ENCODE measurements around the gene KIAA1671. TPM values are rescaled to one million over a fixed set of nuclear protein-coding genes. Genes with fewer than 3 reads are reported as not detected.

Gene KIAA1671
- total RNA-seq, 1 donor from 2014 or later = 17.6 TPM

- peaks cover 7% of the 10 kb centered on the region for H3K27me3 Mint-ChIP-seq (ENCODE audit: insufficient read depth)
- no peak overlapping the region for H3K4me3 Mint-ChIP-seq
- H3K9me3 Mint-ChIP-seq = no peaks in the 10 kb centered on the region
- DNase-seq (ENCODE audit: low spot score) = no peak
- intact Hi-C loops (cut with micrococcal nuclease) = no loop called here
- H3K27ac Mint-ChIP-seq = no peak overlapping the region
- no peaks in the 10 kb centered on the region for H3K4me1 Mint-ChIP-seq (ENCODE audit: low read depth)
- no peaks in the 10 kb centered on the region for H3K36me3 Mint-ChIP-seq (ENCODE audit: low read depth)
These were observed 10.2 kb upstream of the KIAA1671 start for GRCh38 chr22:24942301-24942700.

GRCh38 chr22:24944217-24944937 lies 8.1 kb upstream of the KIAA1671 start:
- H3K4me1 Mint-ChIP-seq (ENCODE audit: low read depth) = peaks cover under 1% of the 10 kb centered on the region
- H3K27me3 Mint-ChIP-seq (ENCODE audit: insufficient read depth) = peaks cover 15% of the 10 kb centered on the region
- no peaks in the 10 kb centered on the region for H3K9me3 Mint-ChIP-seq
- DNase-seq (ENCODE audit: low spot score) = no peak
- H3K36me3 Mint-ChIP-seq (ENCODE audit: low read depth) = no peaks in the 10 kb centered on the region
- intact Hi-C loops (cut with micrococcal nuclease) = no loop called here
- no peak overlapping the region for H3K27ac Mint-ChIP-seq
- H3K4me3 Mint-ChIP-seq = no peak overlapping the region

- peaks cover 20% of the 10 kb centered on the region for H3K27me3 Mint-ChIP-seq (ENCODE audit: insufficient read depth)
- no peaks in the 10 kb centered on the region for H3K36me3 Mint-ChIP-seq (ENCODE audit: low read depth)
- no peaks in the 10 kb centered on the region for H3K9me3 Mint-ChIP-seq
- intact Hi-C loops (cut with micrococcal nuclease) = no loop called here
- H3K4me3 Mint-ChIP-seq = no peak overlapping the region
- H3K27ac Mint-ChIP-seq = no peak overlapping the region
- DNase-seq (ENCODE audit: low spot score) = no peak
- peaks cover 11% of the 10 kb centered on the region for H3K4me1 Mint-ChIP-seq (ENCODE audit: low read depth)
These were observed 7.1 kb upstream of the KIAA1671 start for GRCh38 chr22:24945430-24945829.

DNA sequence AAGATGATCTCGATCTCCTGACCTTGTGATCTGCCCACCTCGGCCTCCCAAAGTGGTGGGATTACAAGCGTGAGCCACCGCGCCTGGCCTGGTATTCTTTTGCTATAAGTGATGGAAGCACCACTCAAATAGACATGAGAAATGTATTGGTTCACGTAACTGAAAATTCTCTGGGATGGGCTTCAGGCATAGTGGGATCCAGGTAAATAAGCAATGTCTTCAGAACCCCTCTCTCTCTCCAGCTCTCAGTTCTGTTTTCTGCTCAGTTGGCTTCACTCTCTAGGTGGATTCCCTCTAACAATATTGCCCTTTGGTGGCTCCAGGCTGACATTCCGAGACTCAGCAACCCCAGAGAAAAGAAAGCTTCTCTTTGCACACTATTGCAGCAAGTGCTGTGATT lies 5.1 kb upstream of the KIAA1671 start:
- Mint-ChIP-seq H3K27me3 (ENCODE audit: insufficient read depth) (peaks cover 25% of the 10 kb centered on the region), H3K36me3 (ENCODE audit: low read depth) (no peaks in the 10 kb centered on the region), H3K9me3 (no peaks in the 10 kb centered on the region), H3K4me3 (no peak overlapping the region), H3K27ac (no peak overlapping the region), H3K4me1 (ENCODE audit: low read depth) (peaks cover 23% of the 10 kb centered on the region)
- no peak for DNase-seq (ENCODE audit: low spot score)
- intact Hi-C loops (cut with micrococcal nuclease) = no loop called here

- peaks cover 23% of the 10 kb centered on the region for H3K4me1 Mint-ChIP-seq (ENCODE audit: low read depth)
- DNase-seq (ENCODE audit: low spot score) = no peak
- intact Hi-C loops (cut with micrococcal nuclease) = no loop called here
- H3K27me3 Mint-ChIP-seq (ENCODE audit: insufficient read depth) = peaks cover 27% of the 10 kb centered on the region
- H3K27ac Mint-ChIP-seq = no peak overlapping the region
- no peaks in the 10 kb centered on the region for H3K9me3 Mint-ChIP-seq
- H3K4me3 Mint-ChIP-seq = no peak overlapping the region
- no peaks in the 10 kb centered on the region for H3K36me3 Mint-ChIP-seq (ENCODE audit: low read depth)
These were observed 4.6 kb upstream of the KIAA1671 start for GRCh38 chr22:24947881-24948280.

DNA sequence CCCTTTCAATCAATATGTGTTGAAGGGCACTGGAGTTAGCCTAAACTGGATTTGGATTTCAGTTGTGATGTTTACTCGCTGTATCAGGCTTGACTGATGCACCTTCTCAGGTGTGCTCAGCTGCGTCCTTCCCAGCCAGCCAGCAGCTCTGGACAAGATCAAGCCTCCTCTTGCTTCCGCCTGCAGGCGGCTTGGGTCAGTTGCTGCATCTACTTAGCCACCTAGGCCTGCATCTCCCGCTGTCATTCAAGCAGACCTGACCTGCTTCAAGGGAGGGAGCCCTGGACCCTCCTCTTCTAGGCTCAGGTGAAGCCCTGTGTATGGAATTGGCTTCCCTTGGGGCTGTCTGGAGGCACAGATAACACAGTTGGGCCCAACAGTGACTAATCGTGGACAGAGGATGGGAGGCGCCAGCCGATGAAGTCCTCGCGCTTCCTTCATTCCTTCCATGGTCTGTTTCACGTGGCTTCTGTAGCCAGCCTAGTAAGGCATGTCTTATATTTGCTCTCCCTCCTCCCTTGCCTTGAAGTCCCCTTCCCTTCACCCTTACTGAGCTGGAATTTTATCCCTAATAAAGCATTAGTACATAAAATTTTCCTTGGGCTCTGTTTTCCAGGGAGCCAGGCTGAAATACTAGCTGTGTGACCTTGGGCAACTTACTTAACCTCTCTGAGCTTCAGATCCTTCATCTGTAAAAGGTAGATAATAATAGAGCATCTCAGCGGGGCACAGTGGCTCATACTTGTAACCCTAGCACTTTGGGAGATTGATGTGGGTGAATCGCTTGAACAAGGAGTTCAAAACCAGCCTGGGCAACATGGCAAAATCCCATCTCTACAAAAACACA lies 3.9 kb upstream of the KIAA1671 start:
- Mint-ChIP-seq H3K4me1 (ENCODE audit: low read depth) (peaks cover 23% of the 10 kb centered on the region), H3K36me3 (ENCODE audit: low read depth) (no peaks in the 10 kb centered on the region), H3K27ac (no peak overlapping the region), H3K4me3 (no peak overlapping the region), H3K27me3 (ENCODE audit: insufficient read depth) (peaks cover 30% of the 10 kb centered on the region), H3K9me3 (no peaks in the 10 kb centered on the region)
- DNase-seq (ENCODE audit: low spot score) = no peak
- intact Hi-C loops (cut with micrococcal nuclease) = no loop called here

GRCh38 chr22:24950272-24950902 lies 2.1 kb upstream of the KIAA1671 start:
- no peak for DNase-seq (ENCODE audit: low spot score)
- Mint-ChIP-seq H3K27ac (no peak overlapping the region), H3K9me3 (no peaks in the 10 kb centered on the region), H3K4me3 (peak overlapping the region; percentile 5), H3K4me1 (ENCODE audit: low read depth) (peaks cover 31% of the 10 kb centered on the region), H3K36me3 (ENCODE audit: low read depth) (no peaks in the 10 kb centered on the region), H3K27me3 (ENCODE audit: insufficient read depth) (peaks cover 46% of the 10 kb centered on the region)
- intact Hi-C loops (cut with micrococcal nuclease) = no loop called here

- Mint-ChIP-seq H3K36me3 (ENCODE audit: low read depth) (no peaks in the 10 kb centered on the region), H3K9me3 (no peaks in the 10 kb centered on the region), H3K4me1 (ENCODE audit: low read depth) (peaks cover 31% of the 10 kb centered on the region), H3K27me3 (ENCODE audit: insufficient read depth) (peaks cover 46% of the 10 kb centered on the region), H3K27ac (no peak overlapping the region), H3K4me3 (peak overlapping the region; percentile 76)
- intact Hi-C loops (cut with micrococcal nuclease) = loop anchor here (1.0 to 2.0 kb wide), 4 partner anchors 41 to 104 kb away; no protein-coding TSS in a partner anchor
- peak; percentile 5 for DNase-seq (ENCODE audit: low spot score)
These were observed 394 bp downstream of the KIAA1671 start for GRCh38 chr22:24952837-24953383.

DNA sequence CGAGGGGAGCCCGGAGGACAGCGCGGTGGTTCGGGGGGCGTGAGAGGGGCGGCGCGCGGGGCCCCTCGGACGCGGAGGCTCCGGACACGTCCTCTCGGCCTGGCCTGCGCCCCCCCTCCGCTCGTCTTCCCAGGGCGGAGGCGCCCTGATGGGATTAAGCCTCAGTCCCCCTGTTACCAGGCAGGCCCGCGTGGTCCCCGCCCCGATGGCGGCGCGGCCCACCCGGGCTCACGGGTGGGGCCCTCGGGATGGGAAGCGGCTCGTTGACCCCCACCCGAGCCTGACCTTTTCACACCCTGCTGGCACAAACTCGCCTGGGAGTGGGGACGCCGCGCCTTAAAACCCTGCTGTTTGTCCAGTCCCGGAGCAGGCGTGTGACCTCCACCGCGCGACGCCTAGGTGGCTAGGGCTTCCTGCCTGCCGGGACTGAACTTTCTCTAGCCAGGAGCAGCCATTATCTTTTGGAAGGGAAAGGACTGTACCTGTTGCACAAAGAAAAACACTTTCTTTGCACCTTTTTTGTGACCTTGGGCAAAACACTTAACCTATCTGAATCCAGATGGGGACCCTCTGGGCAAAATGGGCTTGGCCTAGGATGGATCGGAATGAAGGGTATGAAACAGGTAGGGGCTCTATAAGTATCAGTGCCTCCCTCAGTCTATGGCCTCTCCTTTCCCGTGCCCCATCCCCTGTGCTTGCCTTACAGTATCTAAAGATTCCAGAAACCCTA lies 1.0 kb downstream of the KIAA1671 start:
- peaks cover 31% of the 10 kb centered on the region for H3K4me1 Mint-ChIP-seq (ENCODE audit: low read depth)
- H3K27me3 Mint-ChIP-seq (ENCODE audit: insufficient read depth) = peaks cover 48% of the 10 kb centered on the region
- intact Hi-C loops (cut with micrococcal nuclease) = loop anchor here (2.0 kb wide), 1 partner anchor 103 kb away; no protein-coding TSS in a partner anchor
- H3K4me3 Mint-ChIP-seq = peak overlapping the region; percentile 76
- H3K27ac Mint-ChIP-seq = no peak overlapping the region
- no peak for DNase-seq (ENCODE audit: low spot score)
- no peaks in the 10 kb centered on the region for H3K9me3 Mint-ChIP-seq
- H3K36me3 Mint-ChIP-seq (ENCODE audit: low read depth) = no peaks in the 10 kb centered on the region

- DNase-seq (ENCODE audit: low spot score) = no peak
- intact Hi-C loops (cut with micrococcal nuclease) = no loop called here
- no peaks in the 10 kb centered on the region for H3K36me3 Mint-ChIP-seq (ENCODE audit: low read depth)
- H3K27ac Mint-ChIP-seq = no peak overlapping the region
- H3K27me3 Mint-ChIP-seq (ENCODE audit: insufficient read depth) = peaks cover 45% of the 10 kb centered on the region
- H3K9me3 Mint-ChIP-seq = no peaks in the 10 kb centered on the region
- peaks cover 31% of the 10 kb centered on the region for H3K4me1 Mint-ChIP-seq (ENCODE audit: low read depth)
- peak overlapping the region; percentile 69 for H3K4me3 Mint-ChIP-seq
These were observed 1.6 kb downstream of the KIAA1671 start for GRCh38 chr22:24954114-24954463.

- peaks cover 48% of the 10 kb centered on the region for H3K27me3 Mint-ChIP-seq (ENCODE audit: insufficient read depth)
- H3K9me3 Mint-ChIP-seq = no peaks in the 10 kb centered on the region
- H3K4me3 Mint-ChIP-seq = no peak overlapping the region
- peaks cover 25% of the 10 kb centered on the region for H3K4me1 Mint-ChIP-seq (ENCODE audit: low read depth)
- no peak for DNase-seq (ENCODE audit: low spot score)
- H3K36me3 Mint-ChIP-seq (ENCODE audit: low read depth) = no peaks in the 10 kb centered on the region
- intact Hi-C loops (cut with micrococcal nuclease) = no loop called here
- no peak overlapping the region for H3K27ac Mint-ChIP-seq
These were observed 2.3 kb downstream of the KIAA1671 start for GRCh38 chr22:24954856-24955255.

- H3K4me1 Mint-ChIP-seq (ENCODE audit: low read depth) = peaks cover 10% of the 10 kb centered on the region
- DNase-seq (ENCODE audit: low spot score) = no peak
- intact Hi-C loops (cut with micrococcal nuclease) = no loop called here
- peaks cover 37% of the 10 kb centered on the region for H3K27me3 Mint-ChIP-seq (ENCODE audit: insufficient read depth)
- H3K36me3 Mint-ChIP-seq (ENCODE audit: low read depth) = no peaks in the 10 kb centered on the region
- H3K4me3 Mint-ChIP-seq = no peak overlapping the region
- no peaks in the 10 kb centered on the region for H3K9me3 Mint-ChIP-seq
- no peak overlapping the region for H3K27ac Mint-ChIP-seq
These were observed 4.5 kb downstream of the KIAA1671 start for GRCh38 chr22:24957043-24957442.

Measured in activated T-helper 1 cell treated with anti-CD3 and anti-CD28 coated beads, Interleukin-12 subunit alpha, Interleukin-12 subunit beta, Interleukin-2, Interleukin-4 antibody, amounts not matched to agents 30 ng/mL and 10 ng/mL and 1 ng/mL, durations not matched to agents 14 hours and 24 hours and 36 hours (primary cell).